PC-3 (cell line): ENCODE results near the gene FOXO1.

Experiments used
- CTCF ChIP-seq: fragments of 300-600 bp; sonication (generic); conservative IDR thresholded peaks from 2 replicates; pipeline ENCODE4 v1.5.1; 2017; ENCODE audit warnings: antibody characterized with exemption, low read depth, mild to moderate bottlenecking, low read length
- EZH2 ChIP-seq: fragments of 300-600 bp; sonication (generic); IDR thresholded peaks from one replicate; pipeline ENCODE4 v1.6.1; 2017; ENCODE audit warnings: antibody characterized with exemption, mild to moderate bottlenecking, low read length; ENCODE audit not compliant: unreplicated experiment
- EZH2phosphoT487 ChIP-seq: fragments of 300-600 bp; sonication (generic); IDR thresholded peaks from 2 replicates; pipeline ENCODE4 v1.6.1; 2018; ENCODE audit warnings: mild to moderate bottlenecking, antibody characterized with exemption, low read length, borderline replicate concordance

- TF ChIP-seq CTCF (no peak), EZH2phosphoT487 (no peak), EZH2 (no peak)
These were observed 75.3 kb downstream of the FOXO1 start for GRCh38 chr13:40591091-40591490.
